Measurements from ENCODE around the gene TARDBP. TPM values are rescaled to one million over a fixed set of nuclear protein-coding genes. Genes with fewer than 3 reads are reported as not detected.

TARDBP gene
- 100 to 1,000 TPM; 111 to 205 TPM for total RNA-seq
- polyA plus RNA-seq: 100 to 1,000 TPM in 1 of 2 donors, 10 to 100 TPM in 1; 88.7 to 134 TPM
- long read RNA-seq, donor 1, full-length matches to known transcripts: 66 of 88 reads
- long read RNA-seq, donor 1, partial matches to known transcripts: 16 of 88 reads
- long read RNA-seq, donor 1, other reads (novel, unspliced or antisense): 6 of 88 reads
- long read RNA-seq, donor 2, full-length matches to known transcripts: 15 of 22 reads
- long read RNA-seq, donor 2, partial matches to known transcripts: 7 of 22 reads
- long read RNA-seq, donor 2, other reads (novel, unspliced or antisense): 0 of 22 reads
- long read RNA-seq, donor 3, full-length matches to known transcripts: 40 of 61 reads
- long read RNA-seq, donor 3, partial matches to known transcripts: 21 of 61 reads
- long read RNA-seq, donor 3, other reads (novel, unspliced or antisense): 0 of 61 reads
- long read RNA-seq, donor 4, full-length matches to known transcripts: 18 of 18 reads
- long read RNA-seq, donor 4, partial matches to known transcripts: 0 of 18 reads
- long read RNA-seq, donor 4, other reads (novel, unspliced or antisense): 0 of 18 reads
- long read RNA-seq, donor 5, full-length matches to known transcripts: 59 of 120 reads
- long read RNA-seq, donor 5, partial matches to known transcripts: 61 of 120 reads
- long read RNA-seq, donor 5, other reads (novel, unspliced or antisense): 0 of 120 reads

- peaks cover 0 to 16% (median 5%) of the 10 kb centered on the region in 5 donors for H3K4me1 ChIP-seq (ENCODE audit: control insufficient read depth in 5 of 5, insufficient read depth in 5 of 5, low read length in 5 of 5)
- TF ChIP-seq, protein P1, sequence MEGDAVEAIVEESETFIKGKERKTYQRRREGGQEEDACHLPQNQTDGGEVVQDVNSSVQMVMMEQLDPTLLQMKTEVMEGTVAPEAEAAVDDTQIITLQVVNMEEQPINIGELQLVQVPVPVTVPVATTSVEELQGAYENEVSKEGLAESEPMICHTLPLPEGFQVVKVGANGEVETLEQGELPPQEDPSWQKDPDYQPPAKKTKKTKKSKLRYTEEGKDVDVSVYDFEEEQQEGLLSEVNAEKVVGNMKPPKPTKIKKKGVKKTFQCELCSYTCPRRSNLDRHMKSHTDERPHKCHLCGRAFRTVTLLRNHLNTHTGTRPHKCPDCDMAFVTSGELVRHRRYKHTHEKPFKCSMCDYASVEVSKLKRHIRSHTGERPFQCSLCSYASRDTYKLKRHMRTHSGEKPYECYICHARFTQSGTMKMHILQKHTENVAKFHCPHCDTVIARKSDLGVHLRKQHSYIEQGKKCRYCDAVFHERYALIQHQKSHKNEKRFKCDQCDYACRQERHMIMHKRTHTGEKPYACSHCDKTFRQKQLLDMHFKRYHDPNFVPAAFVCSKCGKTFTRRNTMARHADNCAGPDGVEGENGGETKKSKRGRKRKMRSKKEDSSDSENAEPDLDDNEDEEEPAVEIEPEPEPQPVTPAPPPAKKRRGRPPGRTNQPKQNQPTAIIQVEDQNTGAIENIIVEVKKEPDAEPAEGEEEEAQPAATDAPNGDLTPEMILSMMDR (IDR thresholded peaks at IDR 0.05; ENCODE audit: control extremely low read depth, extremely low read depth): no peak
- 0% methylated on average over 85 to 94 of the region's 94 CpGs for WGBS, 2 donors
- peak within 1 kb of the TSS; percentile 100 for H3K4me3 ChIP-seq
- no peaks in the 10 kb centered on the region for H3K27me3 ChIP-seq (ENCODE audit: control insufficient read depth in 3 of 3, insufficient read depth in 3 of 3, low read length in 2 of 3)
- DNase-seq (peak; percentile 92 to 94 (median 94)), ATAC-seq (ENCODE audit: insufficient read depth, low FRiP score) (peak; percentile 93)
- H3K36me3 ChIP-seq (ENCODE audit: control insufficient read depth in 4 of 4, insufficient read depth in 4 of 4, low read length in 4 of 4): peaks cover 15 to 34% (median 25%) of the 10 kb centered on the region in 4 donors
- H3K9me3 ChIP-seq (ENCODE audit: control insufficient read depth in 4 of 4, insufficient read depth in 3 of 4, low read length in 3 of 4): no peaks in the 10 kb centered on the region
- H3K9ac ChIP-seq (ENCODE audit: insufficient read depth in 1 of 2, low read length in 2 of 2): peak within 1 kb of the TSS; percentile 86 to 99
- peak within 1 kb of the TSS; percentile 89 to 100 for H3K27ac ChIP-seq (ENCODE audit: low read depth in 1 of 2, low read length in 1 of 2)
These were observed at the start of gene TARDBP for GRCh38 chr1:11012260-11013159. Gene TARDBP (plus strand): TSS chr1:11012654. CDS start chr1:11013728, 1,074 bp downstream.

- Histone ChIP-seq H3K9ac (ENCODE audit: insufficient read depth in 1 of 2, low read length in 2 of 2) (no peak overlapping the region), H3K36me3 (ENCODE audit: control insufficient read depth in 4 of 4, insufficient read depth in 4 of 4, low read length in 4 of 4) (no peaks in the 10 kb centered on the region), H3K4me3 (no peak overlapping the region), H3K4me1 (ENCODE audit: control insufficient read depth in 5 of 5, insufficient read depth in 5 of 5, low read length in 5 of 5) (peaks cover 0 to 10% (median 6%) of the 10 kb centered on the region in 5 donors), H3K27ac (ENCODE audit: low read depth in 1 of 2, low read length in 1 of 2) (peak overlapping the region in 1 of 2 donors; percentile 46), H3K9me3 (ENCODE audit: control insufficient read depth in 4 of 4, insufficient read depth in 3 of 4, low read length in 3 of 4) (no peaks in the 10 kb centered on the region), H3K27me3 (ENCODE audit: control insufficient read depth in 3 of 3, insufficient read depth in 3 of 3, low read length in 2 of 3) (no peaks in the 10 kb centered on the region)
- peak in 2 of 3 donors; percentile 47 to 62 for DNase-seq
- peak; percentile 29 for ATAC-seq (ENCODE audit: insufficient read depth, low FRiP score)
- TF ChIP-seq, protein P1 (IDR thresholded peaks at IDR 0.05; ENCODE audit: control extremely low read depth, extremely low read depth): no peak
- 16 to 31% methylated on average over 10 of the region's 10 CpGs for WGBS, 2 donors
These were observed 46.8 kb upstream of the TARDBP start for GRCh38 chr1:10965546-10966226.

DNA sequence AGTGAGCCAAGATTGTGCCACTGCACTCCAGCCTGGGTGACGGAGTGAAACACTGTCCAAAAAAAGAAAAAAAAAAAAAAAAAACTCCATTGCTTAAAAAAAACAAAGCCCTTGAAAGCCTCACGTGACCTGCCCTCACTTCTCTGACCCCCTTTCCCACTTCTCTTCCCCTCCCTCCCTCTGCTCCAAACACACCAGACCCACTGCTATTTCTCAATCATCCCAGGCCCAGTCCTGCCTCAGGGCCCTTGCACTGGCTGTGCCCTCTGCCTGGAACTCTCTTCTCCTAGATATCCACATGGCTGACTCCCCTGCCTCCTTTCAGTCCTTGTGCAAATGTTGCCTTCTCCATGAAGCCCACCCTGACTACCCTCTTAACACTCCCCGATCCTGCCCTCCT is 45.4 kb upstream of the TARDBP start:
- peaks cover 0 to 10% (median 5%) of the 10 kb centered on the region in 5 donors for H3K4me1 ChIP-seq (ENCODE audit: control insufficient read depth in 5 of 5, insufficient read depth in 5 of 5, low read length in 5 of 5)
- TF ChIP-seq, protein P1 (IDR thresholded peaks at IDR 0.05; ENCODE audit: control extremely low read depth, extremely low read depth): no peak
- no peak overlapping the region for H3K27ac ChIP-seq (ENCODE audit: low read depth in 1 of 2, low read length in 1 of 2)
- peaks cover 0 to 1% (median 0%) of the 10 kb centered on the region in 4 donors for H3K9me3 ChIP-seq (ENCODE audit: control insufficient read depth in 4 of 4, insufficient read depth in 3 of 4, low read length in 3 of 4)
- H3K4me3 ChIP-seq: no peak overlapping the region
- DNase-seq (no peak), ATAC-seq (ENCODE audit: insufficient read depth, low FRiP score) (no peak)
- no peaks in the 10 kb centered on the region for H3K27me3 ChIP-seq (ENCODE audit: control insufficient read depth in 3 of 3, insufficient read depth in 3 of 3, low read length in 2 of 3)
- 51 to 75% methylated on average over 3 of the region's 3 CpGs for WGBS, 2 donors
- no peak overlapping the region for H3K9ac ChIP-seq (ENCODE audit: insufficient read depth in 1 of 2, low read length in 2 of 2)
- no peaks in the 10 kb centered on the region for H3K36me3 ChIP-seq (ENCODE audit: control insufficient read depth in 4 of 4, insufficient read depth in 4 of 4, low read length in 4 of 4)

Measured in lung (tissue), 16 donors.